Adrenal gland (tissue), 12 donors: ENCODE data around the gene CMKLR1. TPM values are rescaled to one million over a fixed set of nuclear protein-coding genes. Genes with fewer than 3 reads are reported as not detected.

ENCODE experiments used
- DNase-seq, 7 donors: peaks; one replicate each; pipeline ENCODE4 v3.0.0-alpha.2; 2019 to 2020
- H3K27ac ChIP-seq, 5 donors: fragments of 200-600 bp; sonication (generic) in 4 of 5; 1 replicate in 3 of 5; 2 replicates in 2 of 5; pipeline versions ENCODE4 v1.5.1 to v1.8.0; 2016 to 2020; ENCODE audit warnings: mild to moderate bottlenecking in 1 of 5
- H3K27me3 ChIP-seq: fragments of 200-600 bp; 2 replicates; pipeline ENCODE4 v1.8.0; 2021
- H3K36me3 ChIP-seq, 2 donors: fragments of 200-600 bp; replicated peaks in 1 of 2; 1 replicate in 1 of 2; 2 replicates in 1 of 2; pipeline versions ENCODE4 v1.5.1 to v1.8.0; 2018 to 2022
- H3K4me1 ChIP-seq, 2 donors: fragments of 200-600 bp; replicated peaks in 1 of 2; 1 replicate in 1 of 2; 2 replicates in 1 of 2; pipeline versions ENCODE4 v1.5.1 to v1.8.0; 2018 to 2021
- H3K4me3 ChIP-seq, 4 donors: fragments of 200-600 bp; sonication (generic) in 3 of 4; one replicate each; pipeline ENCODE4 v1.5.1; 2016 to 2018
- H3K9me3 ChIP-seq, 3 donors: fragments of 200-600 bp; sonication (generic) in 1 of 3; replicated peaks in 1 of 3; 1 replicate in 2 of 3; 2 replicates in 1 of 3; pipeline versions ENCODE4 v1.5.1 to v1.8.0; 2016 to 2021
- POLR2A ChIP-seq, 2 donors: fragments of 450-650 bp; IDR thresholded peaks; one replicate each; pipeline ENCODE4 v1.6.1; 2017; ENCODE audit warnings: antibody characterized with exemption in 2 of 2, mild to moderate bottlenecking in 2 of 2, moderate library complexity in 1 of 2
- WGBS, 4 donors: extraction: QIAGEN DNeasy Blood & Tissue Kit in 2 of 4; methylation state at CpG; one replicate each; pipeline versions ENCODE4 v1.1.5 to v1.1.7; 2013 to 2017; 5-methylcytosine and 5-hydroxymethylcytosine counted together
- intact Hi-C, 2 donors: fragments of 100-400 bp; cut with DNase I; formaldehyde crosslinking; loops; one replicate each; pipeline versions ENCODE4 v1.14.1 to v1.15.0; 2022 to 2023
- polyA plus RNA-seq, 3 donors: library from polyadenylated mRNA; stranded (reverse); fragments of 200-250 nt in 2 of 3; fragments of 350-450 nt in 1 of 3; fragmentation: Illumina TruSeq in 1 of 3; extraction: RNeasy Lipid Tissue Mini Kit (QIAGEN cat#74804) in 1 of 3; gene quantifications; one replicate each; pipeline ENCODE4 v1.2.3, GENCODE V29; 2013 to 2014
- total RNA-seq, 9 donors: library from RNA; depleted of rRNA in 4 of 9; stranded (reverse); fragments of >200 nt in 4 of 9; fragments of 120-200 nt in 1 of 9; fragmentation: NEBNext Ultra II Directional in 1 of 9; extraction: Animal tissue kit (Norgen Biotek cat#: 25700) in 1 of 9; gene quantifications; one replicate each; pipeline versions ENCODE4 v1.1.0 to v1.2.4, GENCODE V29; 2013 to 2023
- TF ChIP-seq, protein P1 (sequence below), 6 experiments: fragments of 450-650 bp in 4 of 6; fragments of 200-600 bp in 2 of 6; sonication (generic) in 1 of 6; IDR thresholded peaks; 1 replicate in 5 of 6; 2 replicates in 1 of 6; pipeline versions ENCODE4 v1.5.1 to v1.8.0; 2016 to 2021; ENCODE audit warnings: antibody characterized with exemption in 6 of 6, mild to moderate bottlenecking in 2 of 6, moderate library complexity in 1 of 6
- donor health status: healthy with polysubstance abuse.
- donor health status: Bipolar disorder and iron deficiency.
- donor health status: DM: yes; HTN: yes; CAD: no.
- donor health status: DM: no; HTN: no; CAD: no.
- donor health status: DM: no; HTN: no; CAD: no.
- donor health status: DM: yes; HTN: yes; CAD: no.

Gene CMKLR1
- total and polyA plus RNA-seq, 12 donors, result 2.1 to 26.6 (median 17.0) TPM

DNA sequence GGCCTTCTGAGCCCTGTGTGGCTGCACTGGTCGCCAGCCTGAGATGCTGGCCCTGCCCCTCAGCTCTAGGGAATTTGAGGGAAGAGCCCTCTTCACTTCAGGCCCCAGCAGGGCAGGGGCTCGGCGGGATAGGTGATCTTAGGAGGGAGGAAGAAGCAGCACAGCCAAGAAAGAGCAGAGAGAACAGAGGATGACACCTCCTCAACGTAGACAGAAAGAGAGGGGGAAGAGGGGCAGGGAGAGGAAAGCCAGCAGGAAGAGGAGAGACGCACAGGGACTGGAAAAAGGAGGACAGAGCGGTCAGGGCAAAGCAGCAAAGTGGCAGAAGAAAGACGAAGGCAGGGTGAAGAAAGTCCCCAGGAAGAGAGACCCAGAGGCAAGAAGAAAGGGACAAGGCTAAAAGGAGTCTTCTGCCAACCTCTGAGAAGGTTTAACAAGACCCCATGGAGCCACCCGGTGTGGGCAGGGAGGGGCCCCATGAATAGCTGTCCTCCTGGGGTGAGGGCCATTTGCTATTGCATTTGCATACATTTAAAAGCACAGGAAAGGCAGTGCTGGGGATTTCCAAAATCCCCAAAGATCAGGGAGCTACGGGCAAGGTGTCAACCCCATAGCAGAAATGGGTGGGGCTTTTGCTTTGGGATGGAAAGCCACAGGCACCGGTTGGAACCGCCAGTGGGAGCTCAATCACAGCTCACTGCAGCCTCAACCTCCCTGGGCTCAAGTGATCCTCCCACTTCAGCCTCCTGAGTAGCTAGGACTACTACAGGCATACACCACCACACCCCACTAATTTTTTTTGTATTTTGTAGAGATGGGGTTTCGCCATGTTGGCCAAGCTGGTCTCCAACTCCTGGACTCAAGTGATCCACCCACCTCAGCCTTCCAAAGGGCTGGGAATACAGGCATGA lies 22.7 kb downstream of the CMKLR1 start:
- Histone ChIP-seq H3K4me1 (peaks cover 13 to 18% of the 10 kb centered on the region in 2 donors), H3K36me3 (no peaks in the 10 kb centered on the region), H3K4me3 (no peak overlapping the region), H3K9me3 (no peaks in the 10 kb centered on the region), H3K27me3 (no peaks in the 10 kb centered on the region), H3K27ac (peak overlapping the region in 3 of 5 donors; percentile 26 to 66 (median 35))
- WGBS, 4 donors, result 48 to 68% (median 61%) methylated on average over 8 to 12 of the region's 12 CpGs
- TF ChIP-seq, protein P1, sequence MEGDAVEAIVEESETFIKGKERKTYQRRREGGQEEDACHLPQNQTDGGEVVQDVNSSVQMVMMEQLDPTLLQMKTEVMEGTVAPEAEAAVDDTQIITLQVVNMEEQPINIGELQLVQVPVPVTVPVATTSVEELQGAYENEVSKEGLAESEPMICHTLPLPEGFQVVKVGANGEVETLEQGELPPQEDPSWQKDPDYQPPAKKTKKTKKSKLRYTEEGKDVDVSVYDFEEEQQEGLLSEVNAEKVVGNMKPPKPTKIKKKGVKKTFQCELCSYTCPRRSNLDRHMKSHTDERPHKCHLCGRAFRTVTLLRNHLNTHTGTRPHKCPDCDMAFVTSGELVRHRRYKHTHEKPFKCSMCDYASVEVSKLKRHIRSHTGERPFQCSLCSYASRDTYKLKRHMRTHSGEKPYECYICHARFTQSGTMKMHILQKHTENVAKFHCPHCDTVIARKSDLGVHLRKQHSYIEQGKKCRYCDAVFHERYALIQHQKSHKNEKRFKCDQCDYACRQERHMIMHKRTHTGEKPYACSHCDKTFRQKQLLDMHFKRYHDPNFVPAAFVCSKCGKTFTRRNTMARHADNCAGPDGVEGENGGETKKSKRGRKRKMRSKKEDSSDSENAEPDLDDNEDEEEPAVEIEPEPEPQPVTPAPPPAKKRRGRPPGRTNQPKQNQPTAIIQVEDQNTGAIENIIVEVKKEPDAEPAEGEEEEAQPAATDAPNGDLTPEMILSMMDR (IDR thresholded peaks at IDR 0.05), result no peak
- TF ChIP-seq POLR2A (IDR thresholded peaks at IDR 0.05), result no peak
- intact Hi-C loops, result no loop called here
- no peak for DNase-seq

DNA sequence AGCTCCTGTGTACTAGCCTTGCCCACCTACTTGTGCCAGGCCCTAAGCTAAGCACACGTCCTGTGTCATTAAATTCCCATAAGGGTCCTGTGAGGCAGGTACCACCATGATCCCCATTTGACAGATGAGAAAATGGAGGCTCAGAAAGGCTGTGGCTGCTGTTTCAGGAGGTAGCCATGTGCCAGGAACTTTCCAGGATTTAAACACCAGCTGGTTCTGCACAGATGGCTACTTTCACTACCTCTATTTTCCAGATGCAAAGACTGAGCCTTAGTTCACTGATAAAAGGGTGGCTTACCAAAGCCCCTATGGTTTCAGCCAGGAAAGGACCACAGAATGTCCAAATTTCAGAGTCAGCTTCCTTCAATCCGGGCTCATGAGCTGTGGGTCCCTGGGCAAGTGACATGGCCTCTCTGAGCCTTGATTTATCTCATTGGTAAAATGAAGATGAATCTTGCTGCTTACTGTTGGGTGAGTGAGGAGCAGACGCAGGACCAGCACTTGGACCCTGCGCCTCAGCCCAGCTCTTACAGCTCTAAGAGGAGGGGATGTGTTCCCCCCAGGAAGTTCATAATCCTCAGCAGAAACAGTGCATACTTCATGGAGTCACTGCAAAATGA lies 23.5 kb downstream of the CMKLR1 start:
- WGBS, 4 donors, result 69 to 83% (median 79%) methylated on average over 4 of the region's 4 CpGs
- DNase-seq, result no peak
- H3K27ac ChIP-seq, result peak overlapping the region in 3 of 5 donors; percentile 26 to 66 (median 35)
- intact Hi-C loops, result no loop called here
- no peaks in the 10 kb centered on the region for H3K27me3 ChIP-seq
- H3K4me3 ChIP-seq, result no peak overlapping the region
- no peaks in the 10 kb centered on the region for H3K36me3 ChIP-seq
- H3K4me1 ChIP-seq, result peaks cover 13 to 18% of the 10 kb centered on the region in 2 donors
- TF ChIP-seq, protein P1 (IDR thresholded peaks at IDR 0.05), result no peak
- no peak for TF ChIP-seq POLR2A (IDR thresholded peaks at IDR 0.05)
- H3K9me3 ChIP-seq, result no peaks in the 10 kb centered on the region

DNA sequence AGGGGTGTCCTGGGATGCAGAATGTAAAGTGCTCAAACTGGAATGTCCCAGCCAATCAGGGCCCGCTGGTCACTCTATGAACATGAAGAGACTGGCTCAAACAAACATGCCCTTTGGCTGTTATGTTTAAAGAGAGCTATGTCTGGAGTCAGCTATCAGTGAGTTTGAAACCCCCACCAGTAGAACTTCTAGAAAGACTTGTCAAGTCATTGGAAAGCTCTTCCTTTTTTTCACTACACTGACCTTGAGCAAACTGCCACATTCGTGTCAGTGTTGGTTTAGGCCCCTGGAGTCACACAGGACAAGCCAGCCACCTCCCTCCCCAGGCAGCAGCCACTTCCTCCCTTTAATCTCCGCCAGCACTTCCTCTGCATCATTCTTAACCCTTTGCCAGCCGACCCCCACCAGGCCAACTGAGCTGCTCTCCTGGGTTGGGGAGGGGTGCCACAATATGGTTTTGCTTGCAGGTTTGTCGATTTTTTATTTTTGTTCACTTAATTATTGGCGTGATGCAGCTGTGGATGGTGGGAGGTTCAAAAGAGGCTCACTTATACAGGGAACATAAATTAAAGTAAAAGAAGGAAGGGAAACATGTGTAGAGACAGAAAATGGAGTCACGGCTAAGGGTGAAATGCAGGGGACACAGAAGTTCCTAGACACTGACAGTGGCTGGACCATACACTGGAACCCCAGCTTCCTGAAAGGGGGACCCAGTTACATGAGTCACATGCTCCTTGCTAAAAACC lies 25.3 kb downstream of the CMKLR1 start:
- no peaks in the 10 kb centered on the region for H3K36me3 ChIP-seq
- 36 to 50% (median 42%) methylated on average over 7 of the region's 7 CpGs for WGBS, 4 donors
- peak overlapping the region in 4 of 5 donors; percentile 15 to 88 (median 54) for H3K27ac ChIP-seq
- no peak overlapping the region for H3K4me3 ChIP-seq
- no peak for TF ChIP-seq POLR2A (IDR thresholded peaks at IDR 0.05)
- TF ChIP-seq, protein P1 (IDR thresholded peaks at IDR 0.05), result no peak
- DNase-seq, result peak in 6 of 7 donors; percentile 46 to 72 (median 61)
- intact Hi-C loops, result no loop called here
- H3K27me3 ChIP-seq, result no peaks in the 10 kb centered on the region
- peaks cover 17 to 24% of the 10 kb centered on the region in 2 donors for H3K4me1 ChIP-seq
- H3K9me3 ChIP-seq, result no peaks in the 10 kb centered on the region

DNA sequence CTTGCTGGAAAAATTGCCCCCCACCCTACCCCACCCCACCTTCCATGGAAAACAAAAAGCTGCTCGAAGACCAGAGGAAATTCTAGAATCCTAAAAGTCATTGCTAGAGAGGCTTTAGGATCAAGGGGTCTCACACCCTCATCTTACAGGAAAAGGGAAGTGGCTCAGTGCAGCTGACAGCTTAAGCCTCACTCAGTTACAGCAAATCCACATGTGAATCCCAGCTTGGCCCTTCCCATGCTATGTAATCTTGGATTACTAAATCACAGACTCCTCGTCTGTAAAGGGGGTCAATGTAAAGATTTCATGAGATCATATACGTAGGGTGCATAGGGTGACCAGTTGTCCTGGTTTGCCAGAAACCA lies 25.9 kb downstream of the CMKLR1 start:
- no peak for DNase-seq
- Histone ChIP-seq H3K4me1 (peaks cover 17 to 25% of the 10 kb centered on the region in 2 donors), H3K4me3 (no peak overlapping the region), H3K27me3 (no peaks in the 10 kb centered on the region), H3K36me3 (no peaks in the 10 kb centered on the region), H3K9me3 (no peaks in the 10 kb centered on the region), H3K27ac (peak overlapping the region in 3 of 5 donors; percentile 50 to 88 (median 59))
- TF ChIP-seq POLR2A (IDR thresholded peaks at IDR 0.05), result no peak
- TF ChIP-seq, protein P1 (IDR thresholded peaks at IDR 0.05), result no peak
- intact Hi-C loops, result no loop called here
- WGBS, 4 donors, result 61 to 80% (median 62%) methylated on average over 3 of the region's 3 CpGs
